ENCODE measurements around the gene WWOX.

The WWOX gene

GRCh38 chr16:78655331-78656113 is 556.1 kb downstream of the WWOX start:
- DNase-seq (ENCODE audit: low read depth): no peak

DNA sequence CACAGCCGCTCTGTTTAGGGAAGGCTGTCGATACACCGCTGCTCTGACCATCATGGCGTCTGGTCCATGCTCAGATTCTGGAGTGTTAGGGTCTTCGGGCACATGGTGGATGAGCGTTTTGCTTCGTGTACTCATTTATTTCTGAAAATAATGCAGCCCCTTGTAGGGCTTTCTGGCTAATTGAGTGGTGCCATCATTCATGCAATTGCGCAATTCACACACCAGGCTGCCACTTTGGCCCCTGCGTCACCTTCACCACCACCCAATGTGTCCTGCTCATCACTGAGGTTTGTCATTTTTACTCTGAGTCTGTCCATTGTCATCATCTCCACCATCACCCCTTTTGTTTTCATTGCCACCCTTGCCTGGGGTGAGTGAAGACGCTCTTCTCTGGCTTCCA is 557.4 kb downstream of the WWOX start:
- no peak for DNase-seq (ENCODE audit: low read depth)

DNA sequence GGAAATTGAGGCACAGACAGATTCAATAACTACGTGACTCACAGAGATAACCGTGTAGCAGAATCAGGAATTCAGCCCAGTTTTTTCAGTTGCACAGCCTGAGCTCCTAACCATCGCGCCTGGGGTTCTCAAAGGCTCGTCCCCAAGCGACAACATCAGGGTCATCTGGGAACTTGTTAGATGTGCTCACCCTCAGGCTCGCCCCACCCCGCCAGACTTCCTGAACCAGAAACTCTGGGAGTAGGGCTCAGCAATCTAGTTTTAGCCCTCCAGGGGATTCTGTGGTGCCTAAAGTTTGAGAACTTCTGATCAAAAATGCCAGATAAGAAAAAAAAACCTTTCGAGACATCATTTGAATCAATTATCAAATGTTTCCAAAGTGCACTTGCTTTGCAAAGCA is 559.8 kb downstream of the WWOX start:
- DNase-seq (ENCODE audit: low read depth): no peak

DNA sequence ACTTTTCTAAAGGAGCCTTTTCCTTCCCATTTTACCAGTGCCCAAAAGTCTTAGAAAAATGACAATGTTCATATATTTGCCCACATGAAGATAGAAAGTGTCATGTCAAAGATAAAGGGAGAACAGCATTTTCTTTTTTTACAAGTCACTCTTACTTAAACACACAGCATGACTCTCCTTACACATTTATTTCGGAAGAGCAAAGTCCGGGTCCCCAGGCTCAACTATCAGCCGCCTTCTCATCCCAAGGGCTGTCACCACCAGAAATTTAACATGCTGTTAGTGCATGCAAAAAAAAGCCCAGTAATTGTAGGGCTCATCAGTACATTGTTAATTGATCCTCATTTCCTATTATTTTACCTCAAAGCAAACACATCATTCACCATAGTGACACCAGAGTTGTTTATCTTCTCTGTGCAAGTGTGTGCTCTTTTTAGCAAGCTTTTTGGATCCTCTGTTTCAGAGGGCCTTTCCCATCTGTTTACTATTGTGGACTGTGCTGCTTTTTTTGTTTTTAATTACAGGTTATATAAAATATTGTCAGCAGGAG is 560.3 kb downstream of the WWOX start:
- no peak for DNase-seq (ENCODE audit: low read depth)

DNA sequence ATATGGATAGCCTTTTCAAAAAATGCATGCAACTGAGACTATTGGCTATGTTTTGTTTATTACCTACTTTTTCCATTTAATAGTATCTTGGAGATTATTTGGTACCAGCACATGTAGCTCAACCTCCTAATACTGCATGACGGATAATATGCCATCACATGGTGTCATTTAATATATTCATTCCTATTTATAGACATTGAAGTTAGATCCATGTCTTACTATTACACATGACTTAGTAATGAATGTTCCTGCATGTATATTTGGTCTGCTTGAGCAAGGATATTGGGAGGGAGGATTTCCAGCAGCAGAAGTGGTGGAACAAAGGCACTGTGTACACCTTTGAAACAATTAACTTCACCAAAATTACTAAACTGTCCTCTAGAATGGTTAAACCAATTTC is 561.3 kb downstream of the WWOX start:
- no peak for DNase-seq (ENCODE audit: low read depth)

DNA sequence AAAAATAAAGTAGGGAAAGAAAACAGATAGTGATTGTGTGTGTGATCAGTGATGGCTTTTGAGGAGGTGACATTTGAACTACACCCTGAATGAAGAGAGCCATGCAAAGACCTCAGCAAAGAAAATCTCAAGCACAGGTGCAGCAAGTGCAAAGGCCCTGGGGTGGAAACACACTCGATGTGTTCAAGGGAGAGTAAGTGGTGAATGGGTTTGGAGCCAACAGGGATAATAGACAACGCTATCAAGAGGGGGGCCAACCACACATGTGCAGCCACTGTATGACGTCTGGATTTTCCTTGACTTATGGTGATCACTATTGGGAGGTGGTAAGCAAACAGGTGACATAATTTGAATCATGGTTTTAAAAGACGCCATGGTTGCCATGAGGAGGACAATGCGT is 564.2 kb downstream of the WWOX start:
- no peak for DNase-seq (ENCODE audit: low read depth)

GRCh38 chr16:78664811-78665772 is 565.6 kb downstream of the WWOX start:
- DNase-seq (ENCODE audit: low read depth): no peak

DNA sequence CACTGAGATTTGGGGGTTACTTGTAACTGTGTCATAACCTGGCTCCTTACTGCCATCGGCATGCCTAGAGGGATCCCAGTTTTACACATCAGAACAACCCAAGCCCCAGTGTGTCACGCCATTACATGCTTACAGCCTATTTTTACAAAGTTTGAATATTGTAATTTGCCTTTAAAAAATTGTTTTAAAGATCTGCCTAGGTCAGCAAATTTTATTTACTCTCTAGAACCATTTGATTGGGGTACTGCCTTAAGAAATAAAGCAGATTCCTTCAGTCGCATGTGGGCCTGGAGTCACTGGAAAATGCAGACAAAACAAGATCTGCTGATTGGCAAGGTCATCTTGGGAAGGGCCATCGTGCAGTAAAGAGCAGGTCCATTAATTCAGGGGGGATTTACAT is 566.9 kb downstream of the WWOX start:
- no peak for DNase-seq (ENCODE audit: low read depth)

DNA sequence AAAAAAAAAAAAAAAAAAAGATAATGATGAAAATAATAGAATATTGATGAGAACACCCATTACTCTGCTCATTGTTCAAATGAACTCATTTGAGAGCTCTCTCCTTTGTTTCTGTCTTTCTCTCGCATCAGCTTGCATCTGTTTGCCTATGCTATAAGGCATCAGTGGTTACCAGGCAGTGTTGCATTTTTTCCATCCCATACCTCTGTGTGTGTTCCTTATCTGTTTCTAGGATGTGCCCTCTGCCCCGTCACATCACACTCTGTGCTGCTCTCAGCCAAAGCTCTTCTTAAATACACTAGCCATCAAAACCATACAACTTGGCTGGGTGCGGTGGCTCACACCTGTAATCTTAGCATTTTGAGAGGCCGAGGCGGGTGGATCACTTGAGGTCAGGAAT is 568.2 kb downstream of the WWOX start:
- DNase-seq (ENCODE audit: low read depth): no peak

DNA sequence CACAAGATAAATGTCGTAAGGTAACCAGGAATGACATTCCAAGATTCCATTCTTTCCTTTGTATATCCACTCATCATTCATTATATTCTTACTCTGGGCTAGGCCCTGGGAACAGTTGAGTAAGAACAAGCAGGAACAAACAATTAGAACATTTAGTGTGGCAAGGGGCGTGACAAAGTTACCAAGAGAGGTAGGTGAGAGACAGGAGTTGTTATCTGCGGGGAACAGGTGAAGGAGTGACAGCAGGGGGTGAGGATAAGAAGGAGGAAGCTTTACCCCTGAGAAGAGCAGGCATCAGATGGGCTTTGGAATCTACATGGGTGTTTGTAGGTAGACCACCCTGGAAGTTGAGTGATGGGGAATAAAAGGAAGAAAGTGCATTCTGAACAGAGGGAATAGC is 568.9 kb downstream of the WWOX start:
- no peak for DNase-seq (ENCODE audit: low read depth)

DNA sequence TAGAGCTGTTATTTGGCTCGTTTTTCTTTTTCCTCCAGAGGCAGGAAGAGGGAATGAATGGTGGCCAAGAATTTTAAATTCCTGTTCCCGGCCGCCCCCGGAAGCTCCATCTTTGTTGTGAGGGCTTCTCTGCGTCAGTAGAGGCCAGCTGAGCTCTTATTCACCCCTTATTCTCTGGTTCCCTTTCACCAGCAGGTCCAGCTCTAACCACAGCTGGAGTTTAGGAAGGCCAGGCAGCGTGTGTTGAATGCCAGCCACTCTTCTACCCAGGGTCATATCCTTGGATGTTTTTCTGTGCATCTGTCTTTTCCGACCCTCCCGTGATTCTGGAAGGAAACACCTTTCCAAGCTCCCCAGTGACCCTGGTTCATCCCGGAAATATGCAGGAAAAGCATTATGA is 570.5 kb downstream of the WWOX start:
- no peak for DNase-seq (ENCODE audit: low read depth)

DNA sequence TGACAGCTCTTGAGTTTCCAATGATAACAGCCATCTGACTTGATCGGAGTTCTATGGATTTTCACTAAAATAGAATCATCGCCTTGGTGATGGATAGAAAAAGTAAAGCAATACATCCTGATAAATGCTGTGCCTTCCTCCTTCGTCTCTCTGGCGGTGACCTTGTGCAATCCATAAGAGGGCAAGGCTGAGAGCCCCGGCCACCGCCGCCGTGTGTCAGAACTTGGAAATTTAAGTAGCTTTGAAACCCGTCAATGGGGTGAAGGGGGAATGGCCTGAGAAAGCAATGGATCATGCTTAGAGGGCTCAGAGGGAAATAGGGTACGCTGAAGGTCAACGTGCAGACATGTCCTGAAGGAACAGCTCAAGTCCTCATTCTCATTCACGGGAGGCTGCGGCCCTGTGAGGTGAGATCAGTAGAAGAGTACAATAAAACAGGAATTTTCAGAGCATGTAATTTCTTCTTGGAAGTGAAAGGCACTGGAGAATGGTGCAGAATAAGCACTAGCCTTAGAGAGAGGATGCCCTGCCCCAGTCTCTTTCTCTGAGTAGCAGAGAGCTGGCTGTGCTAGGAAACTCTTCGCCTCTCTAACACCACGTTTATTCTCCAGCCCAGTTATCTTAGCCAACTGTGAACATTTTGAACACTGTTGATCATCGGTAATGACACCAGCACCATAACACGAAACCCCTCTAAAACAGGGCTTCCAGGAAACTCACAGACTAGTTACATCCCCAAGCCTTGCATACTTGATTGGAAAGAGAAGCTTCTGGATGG is 573.5 kb downstream of the WWOX start:
- DNase-seq (ENCODE audit: low read depth): no peak

DNA sequence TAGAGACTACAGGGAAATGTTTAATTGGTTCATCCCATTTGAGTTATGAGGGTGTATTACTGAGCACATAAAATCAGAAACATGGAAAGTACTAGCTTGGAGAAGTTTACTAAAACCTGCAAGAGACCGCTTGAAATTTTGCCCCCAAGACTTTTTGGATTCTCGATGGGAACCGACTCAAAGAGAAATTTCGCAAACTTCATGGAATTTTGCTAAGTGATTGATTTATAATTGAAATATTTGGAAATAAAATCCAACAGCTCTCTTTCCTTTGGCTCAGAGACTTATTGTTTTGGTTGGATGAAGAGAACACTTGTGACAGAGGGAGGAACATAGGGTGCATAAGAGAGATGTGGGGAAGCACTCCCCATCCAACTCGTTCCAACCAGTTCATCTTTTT is 574.4 kb downstream of the WWOX start:
- no peak for DNase-seq (ENCODE audit: low read depth)

- no peak for DNase-seq (ENCODE audit: low read depth)
Measured at GRCh38 chr16:78675312-78675711, 575.9 kb downstream of the WWOX start.

DNA sequence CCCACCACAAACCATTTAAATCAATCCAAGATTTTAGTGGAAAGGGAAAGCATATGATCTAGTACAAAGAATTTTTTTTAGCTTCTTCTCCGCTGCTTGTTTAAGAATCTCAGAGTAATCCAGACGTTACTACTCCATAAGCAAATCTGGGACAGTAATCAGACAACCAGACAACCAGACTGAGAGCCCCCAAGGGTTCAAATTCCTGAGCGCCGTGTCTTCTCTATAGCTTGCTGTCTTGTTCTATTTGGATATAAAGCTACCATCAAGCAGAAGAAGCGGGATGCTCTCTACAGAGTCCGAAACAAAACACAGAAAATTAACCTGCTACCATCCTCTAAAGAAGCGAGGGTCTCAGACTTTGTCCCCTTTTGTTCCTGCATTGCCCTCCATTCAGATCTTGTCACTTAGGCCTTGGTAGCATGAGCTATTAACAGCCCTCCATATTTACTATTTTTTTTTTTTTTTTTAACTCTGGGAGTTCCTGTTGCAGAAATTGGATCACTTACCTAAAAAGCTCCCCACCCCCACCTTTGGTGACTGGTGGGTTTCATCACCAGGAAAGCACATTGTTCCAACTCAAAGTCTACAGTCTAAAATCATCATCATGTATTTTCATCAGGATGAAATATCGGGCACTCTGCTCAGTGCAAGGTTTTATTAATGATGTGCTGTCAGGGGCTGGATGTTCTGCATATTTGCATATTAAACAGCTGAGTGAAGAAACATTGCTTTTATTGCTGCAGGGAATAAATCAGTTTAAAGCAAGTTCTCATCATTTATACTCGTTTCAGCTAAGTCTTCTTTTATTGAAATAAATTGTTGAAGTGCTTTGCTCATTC is 576.7 kb downstream of the WWOX start:
- no peak for DNase-seq (ENCODE audit: low read depth)

DNA sequence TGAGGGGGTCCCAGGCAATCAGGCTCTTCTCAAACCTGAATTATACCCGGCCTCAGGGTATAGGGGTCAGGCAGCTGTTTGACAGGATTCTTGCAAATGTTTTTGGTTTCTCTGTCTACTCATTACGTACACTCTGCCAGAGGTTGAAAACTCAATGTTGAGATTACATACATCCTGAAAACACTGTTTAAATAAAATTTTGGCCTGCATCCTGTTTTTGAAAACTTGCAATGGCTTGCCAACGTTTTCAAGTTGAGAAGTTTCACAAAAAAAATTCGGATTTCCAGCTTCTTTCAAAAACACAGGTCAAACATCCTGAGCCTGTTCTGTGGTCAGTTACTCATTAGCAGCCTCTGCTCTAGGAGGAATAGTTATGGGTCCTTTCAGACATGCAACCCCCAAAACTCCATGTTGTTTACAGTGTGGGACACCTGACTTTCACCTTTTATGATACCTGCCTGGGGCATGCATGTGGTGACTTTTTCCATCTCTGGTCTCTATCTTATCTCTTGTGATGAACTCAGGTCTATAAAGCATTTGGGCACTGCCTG is 577.8 kb downstream of the WWOX start:
- no peak for DNase-seq (ENCODE audit: low read depth)

GRCh38 chr16:78679546-78679945 is 580.1 kb downstream of the WWOX start:
- DNase-seq (ENCODE audit: low read depth): no peak

DNA sequence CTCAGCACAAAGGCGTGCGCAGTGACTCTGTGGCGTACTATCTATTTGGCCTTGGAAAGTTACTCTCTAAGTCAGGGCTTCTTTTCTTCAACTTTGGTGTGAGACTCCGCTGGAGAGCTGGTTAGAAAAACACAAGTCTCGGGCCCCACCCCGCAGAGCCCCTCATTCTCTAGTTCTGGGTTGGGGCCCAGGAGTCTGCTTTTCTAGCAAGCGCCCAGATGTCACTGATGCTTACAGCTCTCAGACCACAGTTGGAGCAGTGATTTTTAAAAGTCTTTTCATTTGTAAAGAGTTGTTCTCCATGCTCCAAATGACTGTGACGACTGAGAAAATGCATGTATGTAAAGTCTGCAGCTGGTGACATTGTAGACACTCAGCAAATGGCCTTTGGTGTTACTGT is 582.3 kb downstream of the WWOX start:
- no peak for DNase-seq (ENCODE audit: low read depth)

GRCh38 chr16:78684030-78684611 is 584.7 kb downstream of the WWOX start:
- DNase-seq (ENCODE audit: low read depth): no peak

GRCh38 chr16:78684655-78685375 is 585.4 kb downstream of the WWOX start:
- no peak for DNase-seq (ENCODE audit: low read depth)
